ENCODE data around the gene GNAI2.

DNA sequence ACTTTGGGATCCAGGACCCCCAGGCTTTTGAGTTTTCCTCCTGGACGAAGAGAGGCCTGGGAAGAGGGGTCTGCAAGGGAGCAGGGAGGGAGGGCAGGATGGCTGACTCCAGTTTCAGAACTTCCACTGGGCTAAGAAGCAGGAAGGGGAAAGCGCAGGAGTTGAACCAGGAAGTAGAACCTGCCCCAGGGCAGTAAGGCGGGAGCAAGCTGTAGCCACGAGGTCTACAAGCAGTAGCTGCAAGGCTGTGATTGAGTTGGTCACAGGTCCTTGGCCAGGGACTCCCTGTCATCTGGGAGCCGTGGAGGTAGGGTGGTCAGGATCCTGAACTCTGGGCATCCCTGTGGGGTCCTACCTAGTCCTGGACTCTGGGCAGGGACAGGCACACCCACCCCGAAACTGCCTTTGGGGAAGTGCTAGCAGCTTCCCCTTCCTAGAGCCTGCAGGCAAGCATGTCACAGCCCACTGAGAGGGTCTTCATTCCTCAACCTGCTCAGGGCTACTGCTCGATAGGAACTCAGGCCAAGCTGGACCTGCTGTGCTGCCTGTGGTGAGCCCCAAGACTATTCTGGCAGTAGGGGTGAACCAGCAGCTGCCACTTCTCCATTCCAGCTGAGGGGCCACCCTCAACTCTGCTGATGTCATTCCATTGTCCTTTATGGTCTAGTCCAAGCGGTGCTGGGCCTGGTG, 5.8 kb upstream of the GNAI2 start:
- no peak for TF ChIP-seq CTCF (conservative IDR thresholded peaks at IDR 0.05; ENCODE audit: low read length)
- no peak for TF ChIP-seq EZH2phosphoT487 (IDR thresholded peaks at IDR 0.05; ENCODE audit: borderline replicate concordance)
